Osteoblast (primary cell): ENCODE data around the gene MRPS18A. TPM values are rescaled to one million over a fixed set of nuclear protein-coding genes. Genes with fewer than 3 reads are reported as not detected.

ENCODE experiments used
- DNase-seq: peaks from one replicate; pipeline ENCODE4 v3.0.0; 2011; ENCODE audit warnings: low spot score, mixed read lengths; ENCODE audit not compliant: insufficient read length; ENCODE audit errors: missing footprints
- H2AFZ ChIP-seq: 2 replicates; pipeline ENCODE4 v1.6.0; 2011; ENCODE audit warnings: mild to moderate bottlenecking, low read length
- H3K27ac ChIP-seq: 2 replicates; pipeline ENCODE4 v1.5.1; 2011; ENCODE audit warnings: mild to moderate bottlenecking, low read depth, low read length, moderate library complexity
- H3K27me3 ChIP-seq: 2 replicates; pipeline ENCODE4 v1.6.0; 2012; ENCODE audit warnings: mild to moderate bottlenecking, control low read depth, inconsistent platforms, low read length, moderate library complexity; ENCODE audit not compliant: insufficient read depth
- H3K36me3 ChIP-seq: 2 replicates; pipeline ENCODE4 v1.5.1; 2011; ENCODE audit warnings: mild to moderate bottlenecking, low read length, control low read depth, moderate library complexity; ENCODE audit not compliant: insufficient read depth
- H3K4me1 ChIP-seq: 2 replicates; pipeline ENCODE4 v1.5.1; 2011; ENCODE audit warnings: mild to moderate bottlenecking, low read length, control low read depth, moderate library complexity; ENCODE audit not compliant: insufficient read depth
- H3K4me2 ChIP-seq: 2 replicates; pipeline ENCODE4 v1.6.0; 2011; ENCODE audit warnings: mild to moderate bottlenecking, low read length; ENCODE audit not compliant: insufficient read depth
- H3K4me3 ChIP-seq: fragments of 200-600 bp; sonication (generic); 3 replicates; pipeline ENCODE4 v1.5.1; 2012; ENCODE audit warnings: mild to moderate bottlenecking, low read length, inconsistent platforms; ENCODE audit not compliant: insufficient read depth
- H3K79me2 ChIP-seq: 2 replicates; pipeline ENCODE4 v1.6.0; 2012; ENCODE audit warnings: mild to moderate bottlenecking, low read length, control low read depth, inconsistent platforms; ENCODE audit not compliant: insufficient read depth
- H3K9me3 ChIP-seq: 2 replicates; pipeline ENCODE4 v1.5.1; 2011; ENCODE audit warnings: low read depth, low read length, control low read depth
- H4K20me1 ChIP-seq: 2 replicates; pipeline ENCODE4 v1.6.0; 2012; ENCODE audit warnings: mild to moderate bottlenecking, low read length, control low read depth; ENCODE audit not compliant: insufficient read depth
- CTCF ChIP-seq: IDR thresholded peaks from 2 replicates; pipeline ENCODE4 v1.5.1; 2011; ENCODE audit warnings: mild to moderate bottlenecking, low read depth, low read length, moderate library complexity; ENCODE audit errors: extremely low read depth
- total RNA-seq: library from RNA; depleted of rRNA; stranded (reverse); fragments of >200 nt; gene quantifications from 2 replicates; pipeline ENCODE4 v1.2.3, GENCODE V29; 2012

Gene MRPS18A
- total RNA-seq, 1 donor, result 27.5 TPM

DNA sequence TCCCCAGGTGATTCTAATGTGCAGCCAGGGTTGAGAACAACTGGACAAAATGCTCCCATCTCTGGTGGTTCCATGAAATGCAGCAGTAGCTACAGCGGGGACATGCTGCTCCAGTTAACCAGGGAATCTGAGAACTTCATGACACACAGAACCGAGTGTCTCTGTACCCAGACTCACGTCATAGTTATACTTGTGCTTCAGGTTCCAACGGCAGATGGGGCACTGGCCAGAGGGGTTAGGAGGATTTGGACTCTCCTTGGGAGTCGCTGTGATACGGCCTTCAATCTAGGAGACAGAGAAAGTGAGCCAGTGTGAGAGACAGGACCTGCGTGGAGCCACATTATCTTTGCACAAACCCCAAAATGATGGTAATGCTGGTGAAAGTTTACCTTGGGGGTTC is 9.2 kb downstream of the MRPS18A start:
- no peak for DNase-seq
- Histone ChIP-seq H4K20me1 (peaks cover 21% of the 10 kb centered on the region), H3K4me1 (no peaks in the 10 kb centered on the region), H3K36me3 (peaks cover 57% of the 10 kb centered on the region), H3K27ac (no peak overlapping the region), H2AFZ (no peak overlapping the region), H3K9me3 (no peaks in the 10 kb centered on the region), H3K79me2 (peaks cover 28% of the 10 kb centered on the region), H3K27me3 (no peaks in the 10 kb centered on the region), H3K4me2 (no peak overlapping the region), H3K4me3 (no peak overlapping the region)
- TF ChIP-seq CTCF, result no peak

DNA sequence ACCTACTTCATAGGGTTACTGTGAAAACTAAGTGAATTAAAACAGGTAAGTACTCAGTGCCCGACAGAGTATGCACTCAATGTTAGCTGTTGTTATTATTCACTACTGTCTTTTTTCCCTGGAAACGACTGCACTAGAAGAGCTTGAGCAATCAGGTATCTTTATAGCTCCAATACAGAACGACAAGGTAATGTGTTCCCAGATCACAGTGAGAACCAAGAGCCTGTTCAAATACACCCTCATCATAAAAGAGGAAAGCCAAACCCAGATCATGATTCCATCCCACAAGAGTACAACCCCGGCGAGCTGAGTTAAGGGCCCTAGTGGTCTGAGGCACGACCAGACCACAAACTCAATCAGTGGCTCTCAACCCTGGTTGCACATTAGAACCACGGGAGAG is 9.8 kb downstream of the MRPS18A start:
- Histone ChIP-seq H3K27me3 (no peaks in the 10 kb centered on the region), H3K4me3 (no peak overlapping the region), H3K4me1 (no peaks in the 10 kb centered on the region), H3K27ac (no peak overlapping the region), H4K20me1 (peaks cover 15% of the 10 kb centered on the region), H3K9me3 (no peaks in the 10 kb centered on the region), H3K4me2 (no peak overlapping the region), H3K79me2 (peaks cover 22% of the 10 kb centered on the region), H2AFZ (no peak overlapping the region), H3K36me3 (peaks cover 57% of the 10 kb centered on the region)
- no peak for DNase-seq
- TF ChIP-seq CTCF, result no peak

DNA sequence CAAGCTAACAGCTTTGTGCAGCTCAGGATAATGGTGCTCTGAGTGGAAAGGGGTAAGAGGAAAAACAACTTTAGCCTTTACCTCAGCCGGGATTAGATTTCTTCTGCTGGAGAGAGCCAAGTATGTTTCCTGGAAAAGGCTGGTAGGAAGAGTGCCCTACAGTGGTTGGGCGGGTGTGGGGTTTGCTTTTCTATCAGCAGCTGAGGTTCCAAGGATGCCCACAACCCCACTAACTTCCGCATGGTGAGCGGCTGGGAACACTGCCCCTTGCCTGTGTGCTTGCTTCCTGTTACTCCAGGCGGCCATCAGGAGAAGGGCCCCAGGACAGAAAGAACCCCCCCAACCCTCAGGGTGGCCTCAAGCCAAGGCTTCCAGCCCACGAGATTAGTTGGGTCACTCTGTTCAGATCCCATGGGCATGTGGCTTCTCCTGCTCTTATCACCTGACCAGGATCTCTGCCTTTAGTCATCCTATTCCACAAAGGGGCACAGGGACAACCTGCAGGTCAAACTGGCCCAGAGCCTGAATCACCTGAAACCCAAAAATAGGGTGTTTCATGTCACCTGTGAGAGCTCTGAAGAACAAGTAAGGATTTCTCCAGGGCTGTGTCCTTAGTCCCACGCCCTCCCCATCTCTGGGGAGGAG is 10.5 kb downstream of the MRPS18A start:
- peaks cover 8% of the 10 kb centered on the region for H4K20me1 ChIP-seq
- H3K9me3 ChIP-seq, result no peaks in the 10 kb centered on the region
- H3K27ac ChIP-seq, result no peak overlapping the region
- H3K79me2 ChIP-seq, result peaks cover 16% of the 10 kb centered on the region
- no peak overlapping the region for H3K4me3 ChIP-seq
- no peak for DNase-seq
- no peaks in the 10 kb centered on the region for H3K27me3 ChIP-seq
- no peaks in the 10 kb centered on the region for H3K4me1 ChIP-seq
- no peak overlapping the region for H2AFZ ChIP-seq
- H3K4me2 ChIP-seq, result no peak overlapping the region
- TF ChIP-seq CTCF, result no peak
- peaks cover 63% of the 10 kb centered on the region for H3K36me3 ChIP-seq

- H3K36me3 ChIP-seq, result peaks cover 67% of the 10 kb centered on the region
- peaks cover 7% of the 10 kb centered on the region for H3K4me1 ChIP-seq
- H3K79me2 ChIP-seq, result peaks cover 3% of the 10 kb centered on the region
- H3K4me3 ChIP-seq, result no peak overlapping the region
- TF ChIP-seq CTCF, result no peak
- no peak overlapping the region for H2AFZ ChIP-seq
- DNase-seq, result no peak
- no peaks in the 10 kb centered on the region for H3K27me3 ChIP-seq
- H3K27ac ChIP-seq, result no peak overlapping the region
- peaks cover 3% of the 10 kb centered on the region for H4K20me1 ChIP-seq
- H3K4me2 ChIP-seq, result no peak overlapping the region
- no peaks in the 10 kb centered on the region for H3K9me3 ChIP-seq
Measured at GRCh38 chr6:43674921-43675320, 12.7 kb downstream of the MRPS18A start.
